ENCODE measurements around the gene COL13A1.

Gene COL13A1

GRCh38 chr10:69866688-69867461 is 65.2 kb downstream of the COL13A1 start:
- no peak for DNase-seq (ENCODE audit: low read depth)

DNA sequence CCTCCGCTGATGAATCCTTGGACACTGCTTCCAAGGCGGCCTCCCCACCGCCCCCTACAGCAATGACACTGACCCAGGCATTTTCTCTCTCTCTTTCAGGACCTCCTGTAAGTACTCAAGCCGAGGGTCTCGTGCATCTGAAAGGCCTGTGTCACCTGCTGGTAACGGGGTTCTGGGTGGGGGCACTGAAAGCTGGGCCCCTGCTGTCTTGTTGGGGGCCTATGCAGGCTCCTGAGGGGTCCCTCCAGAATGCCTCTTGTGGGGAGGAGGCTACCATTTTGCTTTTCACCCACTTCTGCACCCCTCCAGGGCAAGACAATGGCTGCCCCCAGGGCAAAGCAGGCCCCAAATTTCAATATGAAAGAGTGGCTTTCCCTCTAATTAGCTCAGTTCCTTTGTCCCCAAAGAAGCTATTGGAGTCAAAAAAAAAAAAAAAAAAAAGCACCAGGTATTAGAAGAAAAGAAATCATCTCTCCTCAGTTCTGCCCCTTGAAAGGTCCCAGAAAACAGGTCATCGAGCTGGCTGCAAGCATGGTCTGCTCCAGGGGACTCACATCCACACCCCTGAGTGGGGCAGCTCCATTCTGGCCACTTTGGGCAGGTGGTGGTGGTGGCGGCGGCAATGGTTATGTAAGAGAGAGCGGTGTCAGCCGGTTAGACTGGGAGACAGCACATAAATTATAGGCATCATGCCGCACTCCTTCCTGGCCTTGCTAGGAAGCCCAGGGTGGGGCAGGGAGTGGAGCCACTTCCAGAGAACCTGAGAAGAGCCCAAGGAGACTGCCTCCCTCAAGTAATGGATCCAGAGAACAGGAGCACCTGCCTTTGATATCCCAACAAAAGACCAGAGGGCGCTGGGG is 66.2 kb downstream of the COL13A1 start:
- no peak for DNase-seq (ENCODE audit: low read depth)

- no peak for DNase-seq (ENCODE audit: low read depth)
Measured at GRCh38 chr10:69868821-69869220, 67.1 kb downstream of the COL13A1 start.

GRCh38 chr10:69869291-69869961 is 67.7 kb downstream of the COL13A1 start:
- DNase-seq (ENCODE audit: low read depth), result no peak

DNA sequence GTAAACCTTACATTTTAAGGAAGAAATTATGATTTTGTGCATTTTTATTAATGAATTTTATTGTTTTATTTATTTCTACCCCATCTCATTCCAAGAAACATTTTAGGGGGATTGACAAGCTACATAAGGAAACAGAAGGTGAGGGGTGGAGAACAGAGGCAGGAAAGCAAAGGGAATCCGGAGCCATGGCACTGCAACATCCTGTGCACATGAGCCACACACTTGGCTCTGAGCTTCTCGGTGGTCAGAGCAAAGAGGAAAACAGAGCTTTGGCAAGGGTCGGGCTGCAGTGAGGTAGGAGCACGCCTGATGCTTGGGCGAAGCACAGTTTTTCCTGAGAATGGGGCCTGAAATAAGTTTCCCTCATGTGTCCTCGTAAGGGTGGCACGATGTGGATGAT is 68.9 kb downstream of the COL13A1 start:
- no peak for DNase-seq (ENCODE audit: low read depth)

DNA sequence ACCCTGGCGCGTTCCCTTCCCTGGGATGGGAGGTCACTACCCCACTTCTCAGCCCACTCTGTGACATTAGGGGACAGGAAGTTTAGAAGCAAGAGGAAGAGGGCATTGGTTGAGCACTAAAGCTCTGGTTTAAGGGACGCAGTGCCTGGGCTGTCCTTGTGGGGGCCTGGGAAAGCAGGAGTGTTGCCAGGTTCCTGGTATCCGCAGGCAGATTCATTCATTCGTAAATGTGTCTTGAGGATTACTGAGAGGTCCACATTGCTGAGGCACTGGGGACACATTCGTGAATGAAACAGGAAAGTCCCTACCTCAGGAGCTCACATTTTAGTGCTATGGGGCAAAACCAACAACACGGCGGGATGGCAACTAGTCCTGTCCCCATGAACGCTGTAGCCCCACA is 69.4 kb downstream of the COL13A1 start:
- no peak for DNase-seq (ENCODE audit: low read depth)

- DNase-seq (ENCODE audit: low read depth), result no peak
Measured at GRCh38 chr10:69872323-69872722, 70.6 kb downstream of the COL13A1 start.

DNA sequence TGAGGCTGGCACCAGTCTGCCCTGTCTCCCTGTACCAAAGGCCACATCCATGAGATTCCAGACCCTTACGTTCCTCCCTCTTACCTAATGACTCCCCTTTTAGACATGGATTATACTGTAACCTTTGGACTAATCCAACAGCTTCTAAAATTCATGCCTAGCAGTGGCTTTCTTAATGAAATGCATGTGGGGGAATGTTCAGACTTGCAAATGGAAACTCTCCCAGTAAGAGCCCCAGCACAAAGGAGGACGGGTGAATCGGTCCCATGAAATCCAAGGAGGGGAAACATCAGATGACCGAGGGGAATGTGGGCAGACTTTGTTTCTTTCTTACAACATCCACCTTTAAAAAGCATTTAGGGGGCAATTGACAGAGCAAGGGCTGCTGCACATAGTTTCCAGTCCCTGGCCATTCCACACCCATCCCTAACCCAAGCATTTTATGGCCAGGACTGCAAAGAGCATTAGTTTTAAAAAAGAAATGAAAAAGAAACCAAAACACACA is 71.5 kb downstream of the COL13A1 start:
- DNase-seq (ENCODE audit: low read depth), result no peak

DNA sequence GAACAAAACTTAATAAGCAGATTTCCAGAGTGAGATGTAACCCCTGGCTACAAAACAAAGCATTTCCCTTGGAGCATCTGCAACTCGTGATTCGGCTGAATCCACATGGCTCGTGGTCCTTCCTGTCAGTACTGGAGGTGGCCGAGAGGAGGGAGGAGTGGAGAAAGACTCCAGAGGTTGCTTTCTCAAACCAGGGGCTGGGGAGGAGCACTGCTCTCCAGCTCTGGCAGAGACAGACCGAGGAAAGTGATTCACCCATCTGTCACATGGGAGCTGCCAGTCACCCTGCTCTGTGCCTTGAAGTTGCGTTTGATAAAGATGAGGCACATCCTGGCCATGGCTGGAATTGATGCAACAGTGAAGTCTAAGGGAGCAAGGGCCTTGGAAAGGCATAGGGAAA is 72.7 kb downstream of the COL13A1 start:
- no peak for DNase-seq (ENCODE audit: low read depth)

- DNase-seq (ENCODE audit: low read depth), result no peak
Measured at GRCh38 chr10:69875856-69876255, 74.2 kb downstream of the COL13A1 start.

DNA sequence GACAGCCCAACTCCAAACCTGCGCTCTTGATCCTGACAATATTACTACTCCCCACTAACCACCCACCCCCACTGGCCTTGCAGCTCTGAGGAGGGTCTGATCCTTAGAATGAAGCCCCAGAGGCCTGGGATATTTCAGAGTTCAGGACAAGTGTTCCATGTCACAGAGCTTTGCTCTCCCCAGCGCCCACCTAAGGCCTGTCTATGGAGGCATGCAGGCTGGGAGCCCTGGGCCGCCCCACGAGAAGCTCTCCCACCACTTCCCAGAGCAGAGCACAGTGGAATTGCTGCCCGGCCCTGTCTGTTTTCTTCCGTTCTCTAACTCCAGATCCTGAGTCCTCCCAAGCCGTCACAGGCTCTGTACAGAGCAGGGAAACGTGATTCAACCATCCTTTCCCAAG is 74.6 kb downstream of the COL13A1 start:
- DNase-seq (ENCODE audit: low read depth), result no peak

GRCh38 chr10:69876931-69877330 is 75.2 kb downstream of the COL13A1 start:
- DNase-seq (ENCODE audit: low read depth), result no peak

- no peak for DNase-seq (ENCODE audit: low read depth)
Measured at GRCh38 chr10:69878038-69878437, 76.3 kb downstream of the COL13A1 start.

DNA sequence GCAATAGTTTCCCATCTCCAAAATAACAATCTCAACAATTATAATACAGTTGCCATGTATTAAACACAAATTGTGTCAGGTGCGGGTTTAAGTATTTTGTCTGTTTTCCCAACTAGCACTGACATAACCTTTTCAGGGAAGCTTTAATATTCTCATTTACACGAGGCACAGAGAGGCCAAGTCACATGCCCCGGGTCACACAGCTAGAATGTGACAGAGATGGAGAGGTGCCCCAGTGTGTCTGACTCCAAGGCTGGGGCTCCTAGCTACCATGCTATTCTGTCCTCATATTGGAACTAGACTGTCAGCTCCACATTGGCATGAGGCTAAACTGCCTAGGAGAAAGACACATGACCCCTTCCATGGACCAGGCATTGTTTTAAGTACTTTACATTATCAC is 77.2 kb downstream of the COL13A1 start:
- DNase-seq (ENCODE audit: low read depth), result no peak

DNA sequence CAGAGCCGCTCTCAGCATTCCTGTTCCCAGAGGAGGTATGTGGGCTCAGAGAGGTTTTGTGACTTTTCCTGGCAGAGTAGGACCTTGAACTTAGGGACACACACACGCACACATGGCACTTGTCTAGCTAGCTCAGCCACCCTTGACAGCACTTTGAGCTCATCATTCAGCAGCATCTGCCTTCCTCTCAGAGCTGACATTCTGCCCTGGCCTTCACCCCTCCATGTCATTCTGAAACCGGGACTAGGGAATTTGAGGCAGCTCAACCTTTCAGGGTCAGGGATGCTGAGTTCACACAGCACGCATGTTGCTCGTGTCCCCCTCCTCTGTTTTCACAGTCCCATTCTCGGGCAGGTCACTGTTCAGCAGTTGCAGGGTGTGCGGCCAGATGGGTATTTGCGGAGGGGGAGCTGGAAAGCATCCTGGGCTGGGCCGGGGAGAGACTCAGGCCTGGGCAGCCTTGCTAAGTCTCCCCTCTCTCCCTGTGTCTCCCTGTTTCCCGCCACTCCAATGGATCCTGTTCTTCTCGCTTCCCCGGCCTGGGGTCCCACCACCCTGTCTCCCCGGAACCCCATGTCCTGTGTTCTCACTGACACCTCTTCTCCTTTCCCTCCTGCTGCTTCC is 78.0 kb downstream of the COL13A1 start:
- DNase-seq (ENCODE audit: low read depth), result no peak

- no peak for DNase-seq (ENCODE audit: low read depth)
Measured at GRCh38 chr10:69880301-69881081, 78.8 kb downstream of the COL13A1 start.

DNA sequence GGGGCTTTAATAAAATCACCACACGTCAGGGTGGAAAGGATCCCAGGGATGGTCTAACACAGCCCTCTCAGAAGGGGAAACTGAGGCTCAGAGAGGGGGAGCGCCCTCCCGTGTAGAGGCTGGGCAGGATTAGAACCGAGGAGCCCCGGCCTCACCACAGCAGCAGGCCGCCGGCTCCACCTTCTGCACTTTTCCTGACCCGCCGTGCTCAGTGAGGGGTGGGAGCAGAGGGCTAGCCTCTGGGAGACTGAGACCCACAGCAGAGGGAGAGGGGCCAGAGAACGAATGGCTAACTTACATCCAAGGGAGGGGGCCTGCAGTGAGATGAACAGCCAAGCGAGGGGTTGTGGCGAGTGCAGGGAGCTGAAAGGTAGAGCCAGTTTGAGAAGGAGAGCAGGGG is 79.5 kb downstream of the COL13A1 start:
- no peak for DNase-seq (ENCODE audit: low read depth)

DNA sequence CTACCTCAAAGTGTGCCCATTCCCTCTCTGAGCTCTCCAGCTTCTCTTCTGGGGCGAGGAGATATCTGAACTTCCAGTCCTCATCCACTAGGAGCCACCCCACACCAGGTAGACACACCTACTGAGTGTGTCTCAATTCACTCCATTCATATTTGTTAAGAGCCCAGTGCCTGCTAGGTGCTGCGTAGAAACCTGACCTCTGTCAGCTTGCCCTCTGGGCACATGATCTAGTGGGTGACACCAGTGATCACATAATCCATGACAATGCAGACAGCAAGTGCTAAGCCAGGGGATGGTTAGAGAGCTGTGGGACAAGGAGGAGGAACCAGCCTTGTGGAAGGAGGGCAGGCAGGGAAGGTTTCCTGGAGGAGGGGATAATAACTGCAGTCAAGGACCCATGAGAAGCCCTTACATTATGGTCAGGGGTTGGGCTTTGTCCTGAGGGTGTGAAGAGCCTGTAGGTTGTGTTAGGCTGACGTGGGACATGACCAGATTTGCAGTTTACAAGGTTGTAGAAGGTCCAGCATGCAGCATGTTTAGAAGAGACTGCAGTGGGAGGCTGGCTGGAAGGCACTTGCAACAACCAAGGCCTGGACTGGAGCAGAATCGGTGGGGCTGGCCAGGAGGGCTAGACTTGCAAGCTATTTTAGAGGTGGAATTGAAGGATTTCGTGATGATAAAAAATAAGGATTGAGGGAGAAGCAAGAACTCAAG is 81.8 kb downstream of the COL13A1 start:
- DNase-seq (ENCODE audit: low read depth), result no peak

DNA sequence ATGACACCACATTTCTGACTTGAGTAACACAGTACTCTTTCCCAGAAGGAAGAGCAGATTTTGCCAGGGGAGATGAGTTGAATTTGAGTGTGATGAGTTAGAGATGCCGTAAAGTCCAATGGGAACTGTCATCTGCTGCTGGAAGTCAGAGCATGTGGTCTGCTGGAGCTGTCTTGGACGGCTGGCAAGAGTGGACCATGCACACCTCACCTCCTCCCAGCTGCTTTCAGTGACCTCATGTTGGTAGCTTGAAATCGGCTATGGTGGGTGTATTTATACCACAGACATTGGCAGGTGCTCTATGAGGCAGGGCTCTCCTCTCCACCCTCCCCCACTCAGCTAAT is 82.3 kb downstream of the COL13A1 start:
- no peak for DNase-seq (ENCODE audit: low read depth)

- no peak for DNase-seq (ENCODE audit: low read depth)
Measured at GRCh38 chr10:69884686-69885085, 83.0 kb downstream of the COL13A1 start.
